CD4-positive, alpha-beta T cell treated with Interleukin-4 for 4 hours (primary cell): Measurements from ENCODE around the gene CHST8.
A peak's percentile ranks its signal among the peaks of the same experiment; 100 is the strongest.

Source experiments
- DNase-seq: peaks from one replicate; pipeline ENCODE4 v3.0.0-alpha.2; 2020

CHST8 gene

DNA sequence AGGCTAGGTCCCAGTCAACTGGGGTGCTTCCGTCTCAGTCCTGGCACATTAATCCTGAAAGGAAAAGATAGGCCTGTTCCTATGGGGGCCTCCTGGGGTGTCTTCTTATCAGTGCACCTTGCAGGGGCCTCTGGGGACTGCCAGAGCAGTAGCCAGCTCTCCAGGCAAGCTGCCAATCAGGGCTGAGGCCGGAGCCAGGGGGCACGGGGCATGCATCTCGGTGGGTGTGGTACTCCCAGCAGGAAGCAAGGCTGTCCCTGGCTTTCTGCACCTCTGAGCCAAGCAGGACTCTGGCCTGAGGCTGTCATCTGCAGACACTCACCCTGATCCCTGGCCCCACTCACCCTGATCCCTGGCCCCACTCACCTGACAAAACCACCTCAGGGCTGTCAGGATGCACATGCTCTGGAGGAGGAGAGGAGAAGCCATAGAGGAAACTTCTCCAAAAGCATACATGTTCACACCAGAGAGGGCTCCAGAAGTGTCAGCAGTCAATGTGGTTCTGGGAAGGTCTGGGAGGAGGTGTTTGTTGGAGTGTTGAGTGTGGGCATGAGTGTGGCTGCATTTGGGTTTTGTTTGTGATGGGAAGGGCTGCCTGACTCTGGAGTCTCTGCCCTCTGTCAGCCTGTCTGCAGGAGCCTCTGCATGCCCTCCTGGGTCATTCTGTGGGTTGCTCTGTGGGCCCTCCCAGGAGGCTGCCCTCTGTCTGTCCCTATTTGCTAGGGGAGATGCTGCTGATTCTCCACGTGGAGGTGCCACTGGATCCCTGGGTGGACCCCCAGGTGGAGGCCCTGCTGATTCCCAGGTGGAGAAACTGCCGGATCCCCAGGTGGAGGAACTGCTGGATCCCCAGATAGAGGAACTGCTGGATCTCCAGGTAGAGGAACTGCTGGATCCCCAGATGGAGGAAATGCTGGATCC, 152.2 kb downstream of the CHST8 start:
- no peak for DNase-seq

DNA sequence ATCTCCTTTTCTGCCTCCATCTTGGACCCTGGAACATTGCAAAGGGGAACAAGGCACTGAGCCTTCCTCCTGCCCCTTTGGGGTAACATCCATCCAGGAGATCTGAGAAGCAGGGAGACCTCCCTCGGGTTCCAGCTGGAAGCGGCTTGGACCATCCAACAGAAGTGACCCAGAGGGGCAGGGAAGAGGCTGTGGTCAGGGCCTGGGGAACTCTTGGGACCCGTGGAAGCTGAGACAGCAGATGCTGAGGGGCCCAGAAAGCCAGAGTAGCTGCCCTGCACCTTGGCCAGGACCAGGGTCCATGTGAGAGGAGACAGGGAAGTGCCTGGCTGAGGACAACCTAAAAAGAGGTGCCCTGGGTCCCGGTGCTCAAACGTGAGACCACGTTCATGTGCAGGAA, 153.0 kb downstream of the CHST8 start:
- no peak for DNase-seq

DNA sequence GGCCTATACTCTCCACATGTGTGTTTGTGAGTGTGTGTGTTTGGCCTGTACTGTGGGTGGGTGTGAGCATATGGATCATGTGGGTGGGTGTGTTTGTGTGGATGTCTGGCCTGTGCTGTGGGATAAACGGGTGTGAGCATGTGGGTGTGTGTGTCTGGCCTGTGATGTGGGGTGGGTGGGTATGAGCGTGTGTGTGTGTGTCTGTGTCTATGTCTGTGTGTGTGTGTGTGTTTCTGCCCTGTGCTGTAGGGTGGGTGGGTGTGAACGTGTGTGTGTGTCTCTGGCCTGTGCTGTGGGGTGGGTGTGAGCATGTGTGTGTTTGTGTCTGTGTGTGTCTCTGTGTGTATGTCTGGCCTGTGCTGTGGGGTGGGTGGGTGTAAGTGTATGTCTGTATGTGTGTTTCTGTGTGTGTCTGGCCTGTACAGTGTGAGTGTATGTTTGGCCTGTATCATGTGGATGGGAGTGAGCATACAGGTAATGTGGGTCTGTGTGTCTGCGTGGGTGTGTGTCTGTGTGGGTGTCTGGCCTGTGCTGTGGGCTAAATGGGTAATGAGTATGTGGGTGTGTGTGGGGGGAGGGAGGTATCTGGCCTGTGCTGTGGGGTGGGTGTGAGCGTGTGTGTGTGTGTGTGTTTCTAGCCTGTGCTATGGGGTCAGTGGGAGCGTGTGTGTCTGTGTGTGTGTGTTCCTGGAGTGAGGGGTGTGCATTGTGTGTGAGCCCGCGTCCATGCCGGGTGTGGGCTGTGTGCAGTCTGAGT, 154.2 kb downstream of the CHST8 start:
- DNase-seq = no peak

DNA sequence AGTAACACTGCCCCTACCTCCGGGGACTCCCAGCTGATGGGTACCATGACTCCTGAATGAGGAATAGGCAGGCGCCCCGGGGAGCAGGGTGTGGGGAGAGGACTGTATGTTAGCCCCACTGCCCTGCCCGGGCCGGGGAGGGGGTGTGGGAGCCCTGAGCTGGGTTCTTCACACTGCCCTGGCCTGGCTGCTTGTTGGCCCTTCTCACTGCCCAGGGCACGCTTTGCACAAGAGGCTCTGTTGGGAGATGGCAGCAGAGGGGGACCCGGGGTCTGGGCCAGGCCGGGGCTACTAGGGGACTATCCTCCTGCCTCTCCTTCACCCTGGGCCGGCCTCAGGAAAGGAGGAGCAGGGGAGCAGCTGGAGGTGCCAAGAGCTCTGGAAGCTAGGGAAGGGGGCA, 155.6 kb downstream of the CHST8 start:
- no peak for DNase-seq

DNA sequence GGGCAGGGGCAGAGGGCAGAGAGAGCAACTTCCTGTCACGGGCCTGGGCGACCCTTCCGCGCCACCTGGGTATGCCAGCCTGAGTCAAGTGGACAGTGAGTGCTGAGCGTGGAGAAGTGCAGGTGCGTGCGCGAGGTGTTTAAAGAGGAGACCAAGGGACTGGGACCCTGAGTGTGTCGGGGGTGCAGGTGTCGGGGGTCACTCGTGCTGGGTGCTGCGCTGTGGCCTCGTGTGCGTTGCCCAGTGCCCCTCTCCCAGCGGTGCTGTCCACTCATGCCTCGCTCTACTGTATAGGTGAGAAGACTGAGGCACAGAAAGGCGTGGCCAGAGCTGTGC, 156.0 kb downstream of the CHST8 start:
- DNase-seq = no peak

DNA sequence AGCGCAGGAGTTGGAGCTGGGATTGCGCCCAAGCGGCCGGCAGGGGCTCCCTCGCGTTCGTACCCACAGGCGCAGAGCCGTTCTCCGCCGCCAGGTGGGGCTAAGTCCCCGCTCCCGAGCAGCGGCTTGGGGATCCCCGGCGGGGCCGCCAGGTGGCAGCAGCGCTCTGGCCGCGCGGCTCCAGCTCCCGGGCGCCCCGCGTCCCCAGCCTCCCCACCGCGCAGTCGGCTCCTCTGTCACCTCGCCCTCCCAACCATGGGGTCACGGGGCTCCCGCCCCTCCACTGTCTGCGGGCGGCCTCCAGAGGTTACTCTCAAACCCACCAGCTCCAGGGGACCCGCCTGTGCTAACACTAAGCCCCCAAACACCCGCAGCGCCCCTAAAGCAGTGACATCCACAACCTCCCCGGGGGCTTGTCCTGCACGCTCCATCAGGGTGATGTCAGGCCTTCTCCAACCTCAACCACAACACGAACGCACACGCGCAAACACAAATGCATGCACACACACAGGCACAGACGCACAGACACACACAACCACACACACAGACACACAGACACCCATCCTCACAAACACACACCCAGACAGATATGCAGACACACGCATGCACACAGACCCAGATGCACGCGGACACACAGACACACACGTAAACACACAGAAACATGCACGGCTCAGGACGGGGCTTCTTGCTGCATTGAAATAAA, 156.5 kb downstream of the CHST8 start:
- peak; percentile 67 for DNase-seq

DNA sequence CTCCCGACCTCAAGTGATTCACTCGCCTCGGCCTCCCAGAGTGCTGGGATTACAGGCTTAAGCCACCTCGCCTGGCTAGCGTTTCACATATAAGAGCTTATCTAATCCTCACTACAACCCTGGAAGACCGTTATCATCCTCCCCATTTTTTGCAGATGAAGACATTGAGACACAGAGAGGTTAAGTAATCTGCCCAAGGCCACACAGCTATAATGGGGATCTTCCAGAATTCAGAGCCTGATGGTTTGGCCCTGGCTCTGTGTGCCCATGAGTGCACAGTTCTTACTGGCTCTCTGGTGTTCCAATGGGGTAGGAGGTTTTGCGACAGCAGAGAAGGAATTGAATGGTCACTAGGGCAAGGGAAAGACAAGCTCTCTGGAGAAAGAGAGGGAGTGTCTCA, 158.1 kb downstream of the CHST8 start:
- no peak for DNase-seq

DNA sequence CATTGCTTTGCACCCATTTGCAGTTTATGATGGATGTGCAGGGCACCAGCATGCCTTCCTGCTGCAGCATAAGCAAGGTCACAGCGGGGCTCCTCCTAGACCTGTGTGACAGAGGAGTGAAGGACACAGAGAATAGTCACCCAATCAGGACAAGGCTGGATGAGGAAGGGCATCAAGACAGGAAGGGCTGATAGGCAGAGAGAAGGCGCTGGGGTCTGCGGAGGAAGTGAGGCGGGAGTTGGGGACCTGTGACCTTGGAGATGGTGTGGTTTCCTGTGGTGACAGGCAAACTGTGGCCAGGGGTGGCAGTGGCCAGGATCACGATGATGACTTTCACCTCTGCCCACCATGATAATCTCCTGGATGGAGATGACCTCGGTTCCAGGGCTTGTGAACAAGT, 158.5 kb downstream of the CHST8 start:
- no peak for DNase-seq

DNA sequence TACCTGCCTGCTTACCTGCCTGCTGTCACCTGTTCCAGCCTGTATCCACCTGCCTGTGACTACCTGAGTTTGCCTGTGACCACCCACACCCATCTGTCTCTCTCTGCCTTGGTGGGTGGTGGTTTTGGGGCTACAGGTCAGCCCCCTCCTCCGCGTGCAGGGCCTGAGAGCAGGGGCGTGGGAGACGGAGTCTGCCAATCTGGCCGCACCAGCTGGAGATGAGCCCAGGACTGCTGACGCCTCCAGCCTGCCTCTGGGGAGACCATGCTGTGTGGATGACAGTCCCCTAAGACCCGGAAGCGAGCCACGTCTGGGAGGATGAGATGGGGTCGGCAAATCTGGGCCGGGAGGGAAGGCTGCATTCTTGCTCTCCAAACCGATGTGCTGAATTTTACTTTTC, 159.0 kb downstream of the CHST8 start:
- DNase-seq = no peak

DNA sequence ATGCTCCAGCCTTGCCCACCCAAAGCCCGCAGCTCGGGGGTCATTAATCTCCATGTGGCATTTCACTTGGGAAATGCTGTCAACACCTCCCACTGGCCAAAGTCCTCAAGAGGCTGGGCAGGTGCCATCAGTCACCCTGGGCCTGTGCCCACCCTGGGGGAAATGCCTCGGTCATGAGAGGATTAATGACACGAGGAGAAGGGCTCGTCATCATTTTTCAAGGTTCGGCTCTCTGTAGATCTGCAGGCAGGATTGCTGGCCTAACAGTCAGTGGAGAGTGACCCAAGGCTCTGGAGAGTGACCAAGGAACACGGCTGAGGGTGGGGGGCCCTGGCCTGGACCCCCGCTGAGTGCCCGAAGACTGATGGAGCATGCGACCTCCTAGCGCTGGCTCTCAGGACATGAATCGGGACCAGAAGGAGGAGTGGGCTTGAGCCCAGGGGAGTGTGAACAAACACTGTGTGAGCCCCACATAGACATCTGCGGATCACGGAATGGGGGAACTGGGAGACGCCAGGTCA, 159.7 kb downstream of the CHST8 start:
- no peak for DNase-seq

DNA sequence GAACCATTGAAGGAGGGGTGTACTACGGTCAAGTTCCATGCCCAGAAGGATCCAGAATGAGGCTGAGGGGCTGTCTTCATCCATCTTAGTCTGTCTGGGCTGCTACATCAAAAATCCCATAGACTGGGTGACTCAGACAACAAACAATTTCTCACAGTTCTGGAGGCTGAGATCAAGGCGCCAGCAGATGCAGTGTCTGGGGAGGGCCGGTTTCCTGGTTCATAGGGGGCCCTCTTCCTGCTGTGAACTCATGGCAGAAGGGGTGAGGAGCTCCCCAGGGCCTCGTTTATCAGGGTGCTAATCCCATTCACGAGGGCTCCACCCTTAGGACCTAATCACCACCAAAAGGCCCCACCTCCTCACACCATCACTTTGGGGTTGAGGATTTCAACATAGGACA, 160.2 kb downstream of the CHST8 start:
- DNase-seq = no peak

DNA sequence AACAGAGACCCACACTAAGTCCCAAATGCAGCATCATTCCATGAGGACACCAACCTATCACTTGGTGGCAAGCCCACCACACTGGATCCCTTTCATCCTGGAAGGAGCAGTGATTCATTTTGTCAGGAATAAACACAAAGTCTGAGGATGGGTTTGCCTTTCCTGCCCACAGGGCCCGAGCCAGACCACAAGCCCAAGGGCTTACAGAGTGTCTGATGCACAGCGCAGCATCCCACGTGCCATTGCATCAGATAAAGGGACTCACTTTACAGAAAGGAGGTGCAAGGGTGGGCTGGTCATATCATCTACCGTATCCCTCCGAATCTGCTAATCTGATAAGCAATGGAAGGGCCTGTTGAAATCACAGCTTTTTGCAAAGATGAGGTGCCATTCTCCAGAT, 162.7 kb downstream of the CHST8 start:
- no peak for DNase-seq

DNA sequence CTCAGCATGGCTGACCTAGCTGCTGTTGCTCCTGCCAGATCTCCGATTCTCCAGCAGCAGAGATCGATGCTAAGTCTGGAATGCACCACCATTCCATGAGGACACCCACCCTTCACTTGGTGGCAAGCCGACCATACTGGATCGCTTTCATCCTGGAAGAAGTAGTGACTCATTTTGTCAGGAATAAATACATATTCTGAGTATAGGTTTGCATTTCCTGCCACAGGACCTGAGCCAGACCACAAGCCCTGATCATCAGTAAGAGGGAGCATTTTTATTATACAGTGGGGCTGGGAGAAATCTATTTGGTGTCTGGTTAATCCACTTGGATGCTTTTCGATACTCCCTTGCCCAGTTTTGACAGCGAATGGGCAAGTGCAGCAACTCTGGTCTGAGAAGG, 164.0 kb downstream of the CHST8 start:
- DNase-seq = no peak

DNA sequence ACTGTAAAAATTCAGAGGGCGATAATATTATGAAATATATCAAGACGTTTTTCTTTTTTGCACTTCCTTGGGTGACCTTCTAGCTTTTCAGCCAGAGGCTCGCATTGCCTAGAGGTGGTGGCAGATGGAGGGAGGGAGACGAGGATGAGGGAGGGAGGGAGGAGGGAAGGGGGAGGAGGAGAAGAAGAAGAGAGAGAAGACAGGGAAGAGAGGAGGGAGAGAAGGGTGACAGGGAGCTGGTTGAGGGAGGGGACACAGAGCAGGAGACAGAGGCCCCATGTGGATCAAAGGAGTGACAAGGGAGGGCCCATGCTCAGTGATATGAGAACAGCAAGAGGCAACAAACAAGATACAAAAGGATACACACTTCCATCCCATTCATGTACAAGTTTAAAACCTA, 166.9 kb downstream of the CHST8 start:
- DNase-seq = no peak

DNA sequence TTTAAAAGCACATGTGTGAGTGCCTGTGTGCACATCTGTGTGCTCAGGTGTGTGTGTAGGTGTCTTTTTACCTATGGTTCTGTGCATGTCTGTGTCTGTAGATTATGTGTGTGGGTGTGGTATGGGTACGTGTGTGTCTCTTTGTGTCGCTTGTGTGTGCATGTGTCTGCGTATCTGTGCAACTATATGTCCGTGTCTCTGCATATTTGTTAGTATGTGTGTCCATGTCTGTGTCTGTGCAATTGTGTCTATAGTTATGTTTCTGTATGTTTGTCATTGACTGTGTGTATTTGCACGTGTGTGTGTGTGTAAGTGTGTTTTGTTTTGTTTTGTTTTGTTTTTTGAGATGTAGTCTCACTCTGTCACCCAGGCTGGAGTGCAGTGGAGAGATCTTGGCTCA, 167.6 kb downstream of the CHST8 start:
- no peak for DNase-seq

DNA sequence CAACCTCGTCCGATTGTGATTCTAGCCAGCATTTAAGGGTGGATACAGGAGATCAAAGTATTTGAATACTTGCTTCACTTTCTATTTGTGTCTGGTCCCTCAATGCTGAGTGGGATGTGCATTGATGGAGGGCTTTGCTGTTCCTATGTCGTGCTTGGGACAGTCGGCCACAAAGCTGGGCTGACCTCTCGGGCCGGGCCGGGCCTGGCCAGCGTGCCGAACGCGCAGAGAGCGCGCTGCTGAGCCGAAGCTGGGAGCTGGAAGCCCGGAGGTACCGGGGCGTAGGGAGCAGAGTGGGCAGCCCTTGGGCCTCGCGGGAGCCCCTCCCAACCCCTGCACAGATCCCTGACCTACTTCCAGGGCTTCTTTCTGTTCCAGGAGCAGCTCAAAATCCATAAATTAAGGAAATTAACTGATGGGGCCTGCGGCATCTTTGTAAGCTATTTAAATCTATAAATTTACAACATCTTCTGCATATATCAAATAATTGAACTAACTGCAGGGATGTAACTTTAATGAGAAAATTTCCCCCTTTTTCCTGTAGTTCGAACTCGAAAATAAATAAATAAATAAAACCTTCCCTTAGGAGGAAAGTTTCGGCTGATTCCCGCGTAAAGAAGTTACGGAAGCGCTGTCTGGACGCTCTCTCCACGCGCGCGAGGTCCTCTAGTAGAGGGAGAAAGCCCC, 173.1 kb downstream of the CHST8 start:
- DNase-seq = no peak

DNA sequence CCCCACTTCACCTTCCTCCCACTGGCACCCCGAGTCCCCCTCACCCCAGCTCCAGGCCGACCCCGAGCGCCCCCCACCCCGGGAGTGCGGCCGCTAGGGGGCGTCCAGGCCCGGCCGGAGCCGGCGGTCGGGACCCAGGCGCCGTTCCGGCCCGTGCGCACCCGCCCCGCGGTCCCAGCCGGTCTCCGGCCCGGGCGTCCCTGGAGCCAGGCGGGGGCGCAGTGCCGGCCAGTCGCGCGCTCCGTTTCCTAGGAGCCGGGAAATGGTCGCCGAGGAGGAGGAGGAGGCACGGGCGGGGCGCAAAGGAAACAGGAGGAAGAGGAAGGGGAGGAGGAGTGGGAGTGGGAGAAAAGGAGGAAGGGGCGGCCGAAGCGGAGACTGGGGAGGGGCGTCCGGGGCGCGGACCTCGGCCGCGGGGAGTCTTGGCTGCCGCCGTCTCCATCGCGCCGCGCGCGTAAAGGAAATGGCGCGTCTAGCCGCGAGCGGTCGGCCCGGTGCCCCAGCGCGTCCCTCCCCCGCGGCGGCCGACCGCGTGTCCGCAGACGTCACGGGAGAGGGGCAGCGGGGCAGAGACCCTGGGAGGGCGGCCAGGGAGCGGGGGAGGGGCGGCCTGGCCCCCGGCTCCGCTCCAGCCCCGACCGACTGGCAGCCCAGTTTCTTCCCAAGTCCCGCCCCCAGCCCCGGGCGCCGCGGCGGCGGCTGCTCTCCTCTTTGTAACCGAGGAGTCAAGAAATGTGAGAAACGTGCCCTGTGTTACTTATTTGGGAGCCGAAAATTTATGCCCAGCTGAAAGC, 173.8 kb downstream of the CHST8 start:
- DNase-seq = no peak

DNA sequence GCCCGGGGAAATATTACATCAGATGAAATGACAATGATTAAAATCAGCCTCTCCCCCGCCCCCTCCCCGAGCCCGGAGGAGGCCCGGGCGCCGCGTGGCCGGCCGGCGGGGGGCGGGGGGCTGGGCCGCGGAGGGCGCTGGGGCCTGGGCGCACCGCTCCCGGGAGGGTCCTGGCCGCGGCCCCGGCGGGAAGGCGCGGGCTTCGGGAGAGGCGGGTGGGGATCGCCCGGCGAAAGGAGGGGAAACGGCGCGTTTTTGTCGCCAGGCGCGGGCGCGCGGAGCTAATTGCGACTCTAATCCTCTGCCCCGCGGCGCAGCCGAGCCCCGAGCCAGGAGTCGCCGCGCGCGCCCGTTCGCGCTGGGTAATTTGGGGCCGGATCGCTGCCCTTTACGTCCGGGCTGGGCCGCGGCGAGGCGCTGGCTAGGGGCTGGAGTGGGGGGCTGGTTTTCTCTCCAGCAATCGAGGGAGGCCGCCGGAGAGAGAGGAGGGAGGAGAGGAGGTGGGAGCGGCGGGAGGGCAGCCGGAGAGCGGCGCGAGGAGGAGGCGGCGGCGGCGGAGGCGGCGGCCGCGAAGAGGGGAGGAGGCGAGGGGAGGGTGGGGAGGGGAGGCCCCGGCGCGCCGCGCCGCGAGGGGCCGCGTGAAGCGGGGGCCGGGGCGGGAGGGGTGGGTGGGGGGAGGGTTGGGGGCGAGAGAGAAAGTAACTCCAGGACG, 174.6 kb downstream of the CHST8 start, which contains the start of gene KCTD15:
TSS of gene KCTD15 (plus strand) at position 707 of the 712 bp plus-strand sequence. CDS start 3,585 bp downstream, outside the sequence.
- no peak for DNase-seq

DNA sequence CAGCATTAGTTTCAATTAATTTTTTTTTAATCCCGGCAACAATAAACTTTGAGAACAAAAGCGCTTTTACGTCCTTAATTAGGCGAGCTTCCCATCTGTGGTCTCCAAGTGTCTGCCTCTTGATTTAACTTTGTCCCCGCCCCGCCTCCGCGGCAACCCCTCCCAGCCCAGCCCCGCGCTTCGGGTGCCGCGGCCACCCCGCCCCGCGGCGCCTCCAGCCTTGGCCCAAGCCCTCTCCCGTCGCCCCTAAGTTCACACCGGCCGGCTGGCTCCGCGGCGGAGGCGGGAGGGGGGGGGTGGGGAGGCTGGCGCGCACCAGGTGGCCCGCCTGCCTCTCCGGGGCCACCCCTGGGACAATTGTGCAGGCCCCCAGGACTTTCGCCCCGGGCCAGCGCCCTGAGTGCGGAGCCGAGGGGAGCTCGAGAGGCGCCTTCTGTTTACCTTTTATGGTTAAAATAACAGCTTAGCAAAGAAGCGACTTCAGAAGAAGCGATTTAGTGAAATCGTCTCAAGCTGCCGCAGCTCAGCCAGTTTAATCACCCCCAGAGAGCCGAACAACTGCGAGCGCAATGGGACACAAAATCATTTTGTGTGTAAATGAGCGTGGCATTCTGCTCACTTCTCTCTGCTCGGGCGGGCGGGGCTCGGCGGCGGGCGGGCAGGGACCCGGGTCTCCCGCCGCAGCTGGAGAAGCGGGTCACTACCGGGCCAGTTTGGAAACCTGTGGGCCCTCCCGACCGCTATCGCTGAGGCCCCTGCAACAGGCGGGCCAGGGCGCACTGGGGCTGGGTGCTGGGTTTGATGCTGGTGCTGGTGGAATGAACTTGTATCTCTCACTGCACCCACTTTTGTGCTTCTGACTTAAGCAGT, 176.3 kb downstream of the CHST8 start:
- DNase-seq = no peak

DNA sequence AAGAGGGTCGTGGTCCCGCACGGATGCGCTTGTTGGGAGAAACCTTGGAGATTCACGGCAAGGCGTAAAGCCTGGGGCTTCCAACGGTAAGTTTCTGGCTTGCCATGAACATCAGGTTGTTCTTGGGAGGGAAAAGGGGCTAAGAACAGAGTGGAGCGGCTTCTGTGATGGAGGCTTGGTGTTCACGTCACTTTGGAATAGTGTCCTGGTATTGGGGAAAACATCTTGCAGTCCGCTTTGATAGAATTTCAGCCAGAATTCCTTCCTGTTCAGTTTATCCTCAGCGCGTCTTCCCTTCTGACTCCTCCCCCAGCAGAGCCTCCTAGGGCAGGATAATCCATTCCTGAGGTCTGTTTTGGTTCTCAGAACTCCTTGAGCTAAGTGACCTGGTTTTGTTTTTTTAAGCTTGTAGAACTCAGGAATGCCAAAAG, 176.9 kb downstream of the CHST8 start:
- DNase-seq = no peak
